ENCODE data around the gene UVRAG. TPM values are rescaled to one million over a fixed set of nuclear protein-coding genes. Genes with fewer than 3 reads are reported as not detected.
A peak's percentile ranks its signal among the peaks of the same experiment; 100 is the strongest.

UVRAG gene
- total and polyA plus RNA-seq, 4 donors = 8.7 to 53.2 (median 18.3) TPM

- H3K4me1 ChIP-seq (ENCODE audit: control insufficient read depth in 5 of 5, insufficient read depth in 5 of 5, low read length in 5 of 5) = peaks cover 2 to 24% (median 14%) of the 10 kb centered on the region in 5 donors
- WGBS, 2 donors = 0 to 1% methylated on average over 54 to 60 of the region's 60 CpGs
- TF ChIP-seq CTCF (IDR thresholded peaks at IDR 0.05; ENCODE audit: control extremely low read depth, extremely low read depth) = no peak
- H3K36me3 ChIP-seq (ENCODE audit: control insufficient read depth in 4 of 4, insufficient read depth in 4 of 4, low read length in 4 of 4) = no peaks in the 10 kb centered on the region
- peak overlapping the region; percentile 92 for H3K4me3 ChIP-seq
- peak overlapping the region; percentile 97 to 98 for H3K27ac ChIP-seq (ENCODE audit: low read depth in 1 of 2, low read length in 1 of 2)
- peak overlapping the region; percentile 65 to 69 for H3K9ac ChIP-seq (ENCODE audit: insufficient read depth in 1 of 2, low read length in 2 of 2)
- H3K27me3 ChIP-seq (ENCODE audit: control insufficient read depth in 3 of 3, insufficient read depth in 3 of 3, low read length in 2 of 3) = no peaks in the 10 kb centered on the region
- DNase-seq (peak in 2 of 3 donors; percentile 50 to 68), ATAC-seq (ENCODE audit: insufficient read depth, low FRiP score) (peak; percentile 14)
- H3K9me3 ChIP-seq (ENCODE audit: control insufficient read depth in 4 of 4, insufficient read depth in 3 of 4, low read length in 3 of 4) = no peaks in the 10 kb centered on the region
Measured at GRCh38 chr11:75815345-75816168, 547 bp downstream of the UVRAG start.

GRCh38 chr11:75816561-75817239 lies 1.7 kb downstream of the UVRAG start:
- peaks cover 3 to 24% (median 14%) of the 10 kb centered on the region in 5 donors for H3K4me1 ChIP-seq (ENCODE audit: control insufficient read depth in 5 of 5, insufficient read depth in 5 of 5, low read length in 5 of 5)
- no peaks in the 10 kb centered on the region for H3K27me3 ChIP-seq (ENCODE audit: control insufficient read depth in 3 of 3, insufficient read depth in 3 of 3, low read length in 2 of 3)
- DNase-seq = peak in 2 of 3 donors; percentile 21 to 52
- TF ChIP-seq CTCF (IDR thresholded peaks at IDR 0.05; ENCODE audit: control extremely low read depth, extremely low read depth) = no peak
- 13 to 19% methylated on average over 6 of the region's 6 CpGs for WGBS, 2 donors
- no peaks in the 10 kb centered on the region for H3K9me3 ChIP-seq (ENCODE audit: control insufficient read depth in 4 of 4, insufficient read depth in 3 of 4, low read length in 3 of 4)
- no peaks in the 10 kb centered on the region for H3K36me3 ChIP-seq (ENCODE audit: control insufficient read depth in 4 of 4, insufficient read depth in 4 of 4, low read length in 4 of 4)
- peak overlapping the region; percentile 92 for H3K4me3 ChIP-seq
- no peak overlapping the region for H3K27ac ChIP-seq (ENCODE audit: low read depth in 1 of 2, low read length in 1 of 2)
- H3K9ac ChIP-seq (ENCODE audit: insufficient read depth in 1 of 2, low read length in 2 of 2) = peak overlapping the region in 1 of 2 donors; percentile 65
- ATAC-seq (ENCODE audit: insufficient read depth, low FRiP score) = no peak

GRCh38 chr11:75820645-75821044 lies 5.6 kb downstream of the UVRAG start:
- Histone ChIP-seq H3K36me3 (ENCODE audit: control insufficient read depth in 4 of 4, insufficient read depth in 4 of 4, low read length in 4 of 4) (peaks cover 0 to 3% (median 0%) of the 10 kb centered on the region in 4 donors), H3K9ac (ENCODE audit: insufficient read depth in 1 of 2, low read length in 2 of 2) (no peak overlapping the region), H3K9me3 (ENCODE audit: control insufficient read depth in 4 of 4, insufficient read depth in 3 of 4, low read length in 3 of 4) (no peaks in the 10 kb centered on the region), H3K4me1 (ENCODE audit: control insufficient read depth in 5 of 5, insufficient read depth in 5 of 5, low read length in 5 of 5) (peaks cover 8 to 25% (median 14%) of the 10 kb centered on the region in 5 donors), H3K27me3 (ENCODE audit: control insufficient read depth in 3 of 3, insufficient read depth in 3 of 3, low read length in 2 of 3) (no peaks in the 10 kb centered on the region), H3K27ac (ENCODE audit: low read depth in 1 of 2, low read length in 1 of 2) (no peak overlapping the region), H3K4me3 (no peak overlapping the region)
- no peak for TF ChIP-seq CTCF (IDR thresholded peaks at IDR 0.05; ENCODE audit: control extremely low read depth, extremely low read depth)
- WGBS, 2 donors = 98 to 100% methylated on average over 1 of the region's 1 CpG
- ATAC-seq (ENCODE audit: insufficient read depth, low FRiP score) = no peak
- no peak for DNase-seq

All from lung (tissue), 12 donors.